Neural cell (in vitro differentiated cells): ENCODE results near the gene ZNF837.

Source experiments
- CTCF ChIP-seq: fragments of 450-650 bp; IDR thresholded peaks from 2 replicates; pipeline ENCODE4 v1.5.1; 2014; ENCODE audit warnings: antibody characterized with exemption, mild to moderate bottlenecking, moderate library complexity; ENCODE audit not compliant: poor library complexity, severe bottlenecking
- EZH2 ChIP-seq: fragments of 200-600, 300-800 bp; shearing (Covaris generic), sonication (generic); IDR thresholded peaks from 2 replicates; pipeline ENCODE4 v1.6.1; 2014; ENCODE audit warnings: antibody characterized with exemption, low read length, borderline replicate concordance, mild to moderate bottlenecking; ENCODE audit not compliant: insufficient read depth, poor library complexity, severe bottlenecking
- RAD21 ChIP-seq: fragments of 450-650 bp; conservative IDR thresholded peaks from 2 replicates; pipeline ENCODE4 v1.6.1; 2014; ENCODE audit warnings: antibody characterized with exemption, mild to moderate bottlenecking, moderate library complexity
- TAF1 ChIP-seq: IDR thresholded peaks from 2 replicates; pipeline ENCODE4 v1.6.1; 2012; ENCODE audit warnings: low read depth

- TF ChIP-seq CTCF (no peak), EZH2 (no peak), TAF1 (no peak), RAD21 (no peak)
These were observed 17.3 kb upstream of the ZNF837 start for GRCh38 chr19:58398087-58398486.
